GM18505 (cell line): ENCODE results near the gene NCKAP1.
"Not testable (repeated sequence)": the region's sequence is repeated elsewhere in the genome, so short reads cannot be mapped to it uniquely, and the experiment has no call there.

Experiments used
- ATAC-seq: cut with Tn5 transposase; IDR thresholded peaks from one replicate; pipeline ENCODE4 v1.9.1; 2021; ENCODE audit not compliant: unreplicated experiment
- POLR2A ChIP-seq: IDR thresholded peaks from 4 replicates; pipeline ENCODE4 v1.6.1; 2011; ENCODE audit warnings: borderline replicate concordance; ENCODE audit not compliant: insufficient read depth, insufficient read length; ENCODE audit errors: extremely low read depth

Gene NCKAP1

GRCh38 chr2:183027443-183027842 is 10.8 kb downstream of the NCKAP1 start:
- no peak for ATAC-seq
- TF ChIP-seq POLR2A = no peak

DNA sequence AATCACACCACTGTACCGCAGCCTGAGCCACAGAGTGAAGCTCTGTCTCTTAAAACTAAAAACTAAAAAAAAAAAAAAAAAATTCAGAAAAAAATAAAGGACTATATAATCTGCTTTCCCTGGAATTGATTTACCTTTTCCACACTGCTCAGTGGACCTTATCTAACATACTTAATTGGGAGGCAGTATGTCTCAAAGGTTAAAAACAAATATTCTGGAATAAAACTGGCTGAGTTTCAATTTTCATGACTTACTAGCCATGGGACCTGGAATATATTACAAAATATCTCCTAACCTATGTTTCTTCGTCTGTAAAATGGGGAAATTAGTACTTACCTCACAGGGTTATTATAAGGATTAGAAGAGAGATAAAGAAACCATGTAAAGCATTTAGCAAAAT is 11.8 kb downstream of the NCKAP1 start:
- TF ChIP-seq POLR2A = no peak
- no peak for ATAC-seq

DNA sequence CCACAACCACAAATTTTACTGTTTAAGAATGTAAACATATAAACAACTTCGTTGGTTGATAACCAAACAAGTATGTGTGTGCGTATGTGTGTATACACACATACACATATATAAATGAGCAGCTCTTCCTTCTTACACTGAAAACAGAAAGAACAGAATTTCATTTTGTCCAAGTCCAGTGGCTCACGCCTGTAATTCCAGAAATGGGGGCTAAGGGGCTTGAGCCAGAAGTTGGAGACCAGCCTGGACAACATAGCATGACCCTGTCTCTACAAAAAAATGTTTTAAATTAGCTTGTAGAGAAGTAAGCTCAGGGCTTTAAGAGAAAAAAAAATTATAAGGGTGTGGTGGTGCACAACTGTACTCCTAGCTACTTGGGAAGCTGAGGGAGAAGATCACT is 12.3 kb downstream of the NCKAP1 start:
- no peak for TF ChIP-seq POLR2A
- ATAC-seq = no peak

DNA sequence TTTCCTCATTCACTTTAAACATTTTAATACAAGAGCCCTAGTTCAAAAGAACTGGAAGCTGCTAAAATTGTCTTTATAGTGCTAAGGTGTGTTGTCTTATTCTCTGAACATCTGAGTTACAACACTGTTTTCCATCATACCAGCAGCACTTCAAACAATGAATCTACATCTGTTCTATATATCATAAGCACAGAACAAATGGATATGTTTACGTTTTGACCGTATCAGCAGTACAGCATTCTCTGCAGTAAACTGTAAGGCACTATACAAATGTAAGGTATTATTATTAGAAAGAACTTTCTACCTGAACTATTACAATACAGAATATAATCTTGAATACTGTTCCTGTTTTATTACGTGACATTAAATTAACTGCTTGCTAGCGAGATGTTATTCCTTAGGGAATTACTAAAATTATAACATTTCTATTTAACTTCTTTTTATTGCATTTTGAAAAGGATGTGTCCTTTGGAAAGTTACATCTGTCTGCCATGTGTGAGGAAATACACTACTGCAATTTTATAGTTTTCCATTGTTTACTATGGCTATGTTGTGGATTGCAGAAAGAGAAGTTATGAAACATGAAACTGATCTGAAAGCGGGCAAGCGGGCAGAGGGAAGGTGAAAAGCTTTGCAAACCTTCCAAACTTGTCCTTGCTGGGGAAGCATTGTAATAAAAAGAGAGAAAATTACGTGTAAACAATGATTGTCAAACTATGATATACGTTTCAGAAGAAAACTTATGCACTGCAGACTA is 13.7 kb downstream of the NCKAP1 start:
- ATAC-seq = no peak
- TF ChIP-seq POLR2A = no peak

GRCh38 chr2:183022711-183023110 is 15.5 kb downstream of the NCKAP1 start:
- no peak for TF ChIP-seq POLR2A
- ATAC-seq = no peak

- no peak for TF ChIP-seq POLR2A
- ATAC-seq = no peak
These were observed 16.6 kb downstream of the NCKAP1 start for GRCh38 chr2:183021613-183022012.

DNA sequence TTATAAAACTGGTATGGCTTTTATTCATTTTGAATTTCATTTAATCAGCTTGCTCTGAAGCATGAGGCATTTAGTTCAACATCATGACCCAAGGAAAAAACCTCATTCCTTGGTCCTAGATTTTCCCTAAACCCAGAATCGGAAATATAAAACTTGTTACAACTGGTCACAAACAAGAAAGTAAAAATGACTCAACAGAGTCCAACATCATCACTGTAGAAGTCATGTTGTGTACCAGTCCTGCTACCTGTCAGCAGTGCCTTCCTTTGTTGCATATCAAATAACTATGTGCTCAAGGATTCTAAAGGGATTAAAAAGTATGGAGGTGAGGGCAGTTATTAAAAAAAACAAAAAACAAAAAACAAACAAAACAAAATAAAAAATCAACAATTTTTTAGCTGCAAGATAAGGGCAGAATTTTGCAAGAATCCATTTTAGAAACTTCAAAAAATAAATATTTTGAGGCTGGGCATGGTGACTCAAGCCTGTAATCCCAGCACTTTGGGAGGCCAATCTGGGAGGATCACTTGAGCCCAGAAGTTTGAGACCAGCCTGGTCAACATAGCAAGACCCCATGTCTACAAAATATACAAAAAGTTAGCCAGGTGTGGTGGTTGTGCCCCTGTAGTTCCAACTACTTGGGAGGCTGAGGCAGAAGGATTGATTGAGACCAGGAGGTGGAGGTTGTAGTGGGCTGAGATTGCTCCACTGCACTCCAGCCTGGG is 18.4 kb downstream of the NCKAP1 start:
- no peak for TF ChIP-seq POLR2A
- ATAC-seq = no peak

DNA sequence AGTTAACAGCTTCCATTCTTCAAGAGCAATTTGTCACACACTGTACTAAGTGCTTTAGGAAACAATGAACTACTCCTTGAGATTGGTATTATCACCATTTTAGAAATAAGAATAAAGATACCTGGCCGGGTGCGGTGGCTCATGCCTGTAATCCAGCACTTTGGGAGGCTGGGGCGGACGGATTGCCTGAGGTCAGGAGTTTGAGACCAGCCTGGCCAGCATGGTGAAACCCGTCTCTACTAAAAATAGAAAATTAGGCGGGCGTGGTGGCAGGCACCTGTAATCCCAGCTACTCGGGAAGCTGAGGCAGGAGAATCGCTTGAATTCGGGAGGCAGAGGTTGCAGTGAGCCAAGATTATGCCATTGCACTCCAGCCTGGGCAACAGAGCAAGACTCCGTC is 20.4 kb downstream of the NCKAP1 start:
- ATAC-seq = not testable (repeated sequence)

DNA sequence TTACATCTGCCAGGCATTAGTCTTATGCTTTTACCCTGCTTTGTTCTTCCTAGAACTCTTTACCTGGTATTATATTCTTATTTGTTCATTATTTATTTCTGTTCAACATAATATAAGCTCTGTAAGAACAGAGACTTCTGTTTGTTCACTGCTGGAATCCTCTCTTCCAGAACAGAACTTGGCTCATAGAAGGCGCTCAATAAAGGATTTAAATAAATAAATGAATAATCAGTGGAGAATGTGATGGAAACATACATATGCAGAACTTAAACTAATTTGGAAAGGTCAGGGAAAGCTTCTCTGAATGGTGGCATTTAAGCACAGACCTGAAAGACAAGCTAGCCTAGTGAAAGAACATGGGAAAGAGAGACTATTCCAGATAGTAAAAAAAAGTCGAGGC is 24.3 kb downstream of the NCKAP1 start:
- ATAC-seq = no peak
- TF ChIP-seq POLR2A = no peak

GRCh38 chr2:183011743-183012142 is 26.5 kb downstream of the NCKAP1 start:
- no peak for ATAC-seq
- no peak for TF ChIP-seq POLR2A

- TF ChIP-seq POLR2A = no peak
- no peak for ATAC-seq
These were observed 28.1 kb downstream of the NCKAP1 start for GRCh38 chr2:183010112-183010511.

DNA sequence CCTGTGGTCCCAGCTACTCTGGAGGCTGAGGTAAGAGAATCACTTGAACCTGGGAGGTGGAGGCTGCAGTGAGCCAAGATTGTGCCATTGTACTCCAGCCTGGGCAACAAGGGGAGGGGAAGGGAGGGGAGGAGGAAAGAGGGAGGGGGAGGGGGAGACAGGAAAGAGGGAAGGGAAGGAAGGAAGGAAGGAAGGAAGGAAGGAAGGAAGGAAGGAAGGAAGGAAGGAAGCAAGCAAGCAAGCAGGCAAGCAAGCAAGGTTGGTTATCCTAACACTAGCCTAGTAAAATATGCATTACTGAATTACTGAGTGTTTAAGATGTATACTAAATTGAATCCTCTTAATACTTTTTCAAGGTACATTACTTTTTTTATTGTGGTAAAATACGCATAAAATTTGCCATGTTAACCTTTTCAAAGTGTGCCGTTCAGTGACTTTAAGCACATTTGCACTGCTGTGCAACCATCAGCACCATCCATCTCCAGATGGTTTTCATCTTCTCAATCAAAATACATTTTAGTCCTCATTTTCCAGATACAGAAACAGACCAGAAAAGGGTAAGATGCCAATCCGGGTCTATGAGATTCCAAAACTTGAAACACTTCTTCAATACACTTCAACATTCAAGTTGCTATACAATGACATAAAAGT is 28.9 kb downstream of the NCKAP1 start:
- ATAC-seq = no peak
- TF ChIP-seq POLR2A = no peak

GRCh38 chr2:183001948-183002347 is 36.3 kb downstream of the NCKAP1 start:
- TF ChIP-seq POLR2A = no peak
- ATAC-seq = no peak

- TF ChIP-seq POLR2A = no peak
- no peak for ATAC-seq
These were observed 37.4 kb downstream of the NCKAP1 start for GRCh38 chr2:183000846-183001245.
